ENCODE measurements around the gene RFTN1.

GRCh38 chr3:16423947-16424673 is 89.4 kb downstream of the RFTN1 start:
- TF ChIP-seq REST (IDR thresholded peaks at IDR 0.05) (no peak), KDM1A (IDR thresholded peaks at IDR 0.05; ENCODE audit: low read depth) (no peak), JUN (IDR thresholded peaks at IDR 0.05) (no peak), CTCF (IDR thresholded peaks at IDR 0.05) (no peak), USF2 (IDR thresholded peaks at IDR 0.05) (no peak)
